ENCODE results near the gene MINK1.
"Not testable (repeated sequence)": the region's sequence is repeated elsewhere in the genome, so short reads cannot be mapped to it uniquely, and the experiment has no call there.

MINK1 gene

DNA sequence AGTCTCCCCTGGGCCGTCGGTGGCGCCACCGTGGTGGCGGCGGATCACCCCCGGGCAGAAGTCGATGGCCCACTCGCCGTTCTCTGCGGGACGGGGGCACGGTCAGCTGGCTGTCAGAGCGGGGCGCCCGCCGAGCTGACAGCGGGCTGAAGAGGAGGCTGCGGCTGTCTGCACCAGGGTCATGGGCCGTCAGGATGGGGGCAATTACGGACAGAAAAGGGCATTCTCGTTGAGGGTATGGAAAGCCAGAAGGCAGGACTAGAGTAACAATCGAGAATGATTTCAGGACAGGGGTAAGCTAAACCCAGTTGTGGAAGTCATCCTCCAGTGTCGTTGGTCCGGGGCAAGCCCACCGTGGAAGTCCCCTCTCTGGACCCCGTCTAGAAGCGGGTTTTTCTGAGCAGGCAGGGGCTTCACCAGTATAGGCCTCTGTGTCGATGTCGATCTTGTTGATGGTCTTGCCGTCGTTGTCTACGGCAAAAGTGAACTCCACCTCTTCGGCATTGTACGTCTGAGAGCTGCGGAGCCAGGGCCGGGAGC is 68.0 kb downstream of the MINK1 start:
- DNase-seq (ENCODE audit: low read depth) = no peak
- TF ChIP-seq, protein P1, sequence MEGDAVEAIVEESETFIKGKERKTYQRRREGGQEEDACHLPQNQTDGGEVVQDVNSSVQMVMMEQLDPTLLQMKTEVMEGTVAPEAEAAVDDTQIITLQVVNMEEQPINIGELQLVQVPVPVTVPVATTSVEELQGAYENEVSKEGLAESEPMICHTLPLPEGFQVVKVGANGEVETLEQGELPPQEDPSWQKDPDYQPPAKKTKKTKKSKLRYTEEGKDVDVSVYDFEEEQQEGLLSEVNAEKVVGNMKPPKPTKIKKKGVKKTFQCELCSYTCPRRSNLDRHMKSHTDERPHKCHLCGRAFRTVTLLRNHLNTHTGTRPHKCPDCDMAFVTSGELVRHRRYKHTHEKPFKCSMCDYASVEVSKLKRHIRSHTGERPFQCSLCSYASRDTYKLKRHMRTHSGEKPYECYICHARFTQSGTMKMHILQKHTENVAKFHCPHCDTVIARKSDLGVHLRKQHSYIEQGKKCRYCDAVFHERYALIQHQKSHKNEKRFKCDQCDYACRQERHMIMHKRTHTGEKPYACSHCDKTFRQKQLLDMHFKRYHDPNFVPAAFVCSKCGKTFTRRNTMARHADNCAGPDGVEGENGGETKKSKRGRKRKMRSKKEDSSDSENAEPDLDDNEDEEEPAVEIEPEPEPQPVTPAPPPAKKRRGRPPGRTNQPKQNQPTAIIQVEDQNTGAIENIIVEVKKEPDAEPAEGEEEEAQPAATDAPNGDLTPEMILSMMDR (conservative IDR thresholded peaks at IDR 0.05; ENCODE audit: control insufficient read depth, insufficient read depth, low read depth, low read length) = no peak
- H3K4me3 ChIP-seq (ENCODE audit: control insufficient read depth, low read depth, low read length) = no peak overlapping the region

DNA sequence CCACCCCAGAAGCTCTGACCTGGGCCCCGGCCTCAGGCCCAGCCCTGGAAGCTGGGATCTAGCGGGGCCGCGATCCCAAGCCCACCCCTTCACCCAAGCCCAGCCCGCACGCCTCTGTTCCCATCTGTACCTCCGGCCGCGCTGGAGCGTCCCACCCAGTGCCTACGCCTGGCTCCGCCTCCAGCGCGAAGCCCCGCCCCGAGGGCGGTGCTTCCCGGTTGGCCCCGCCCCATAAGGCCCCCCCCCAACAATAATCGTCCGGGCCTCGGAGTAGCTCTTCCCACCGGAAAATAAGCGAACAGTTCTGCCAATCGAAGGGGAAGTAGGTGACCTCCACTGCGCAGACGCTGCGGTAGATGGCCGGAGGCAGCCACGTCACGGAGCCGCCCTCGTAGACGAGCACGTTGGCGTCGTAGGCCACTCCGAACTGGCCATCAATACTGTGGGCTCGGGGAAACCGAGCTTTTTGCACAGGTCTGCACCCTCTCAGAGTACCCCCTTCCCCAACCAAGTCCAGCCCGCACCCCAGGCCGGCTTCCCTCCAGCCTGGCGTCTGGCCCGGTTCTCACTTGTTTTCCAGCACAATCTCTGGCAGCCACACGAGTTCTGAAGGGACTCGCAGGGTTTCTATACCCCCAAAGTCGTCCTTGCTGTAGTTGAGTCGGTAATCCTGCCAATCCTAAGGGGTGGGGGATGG is 68.7 kb downstream of the MINK1 start:
- no peak overlapping the region for H3K4me3 ChIP-seq (ENCODE audit: control insufficient read depth, low read depth, low read length)
- TF ChIP-seq, protein P1 (conservative IDR thresholded peaks at IDR 0.05; ENCODE audit: control insufficient read depth, insufficient read depth, low read depth, low read length) = no peak
- DNase-seq (ENCODE audit: low read depth) = no peak

DNA sequence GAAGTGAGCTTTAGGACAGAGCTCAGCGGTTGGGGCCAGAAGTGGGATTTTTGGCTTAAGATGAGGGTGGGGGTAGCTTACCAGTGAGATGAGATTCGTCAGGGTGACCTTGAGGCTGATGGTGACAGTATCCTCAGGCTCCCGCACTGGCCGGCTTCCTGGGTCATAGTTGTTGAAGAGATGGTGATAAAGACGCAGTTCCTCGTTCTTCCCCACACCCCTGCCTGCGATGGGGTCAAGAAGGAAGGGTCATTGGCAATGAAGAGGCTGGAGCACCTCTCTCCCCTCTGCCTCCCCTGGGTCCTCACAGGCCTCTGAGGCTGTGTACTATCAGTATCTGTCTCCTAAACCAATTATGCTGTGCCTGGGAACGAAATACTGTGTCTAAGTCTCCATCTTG is 69.4 kb downstream of the MINK1 start:
- no peak overlapping the region for H3K4me3 ChIP-seq (ENCODE audit: control insufficient read depth, low read depth, low read length)
- DNase-seq (ENCODE audit: low read depth) = no peak
- TF ChIP-seq, protein P1 (conservative IDR thresholded peaks at IDR 0.05; ENCODE audit: control insufficient read depth, insufficient read depth, low read depth, low read length) = no peak

DNA sequence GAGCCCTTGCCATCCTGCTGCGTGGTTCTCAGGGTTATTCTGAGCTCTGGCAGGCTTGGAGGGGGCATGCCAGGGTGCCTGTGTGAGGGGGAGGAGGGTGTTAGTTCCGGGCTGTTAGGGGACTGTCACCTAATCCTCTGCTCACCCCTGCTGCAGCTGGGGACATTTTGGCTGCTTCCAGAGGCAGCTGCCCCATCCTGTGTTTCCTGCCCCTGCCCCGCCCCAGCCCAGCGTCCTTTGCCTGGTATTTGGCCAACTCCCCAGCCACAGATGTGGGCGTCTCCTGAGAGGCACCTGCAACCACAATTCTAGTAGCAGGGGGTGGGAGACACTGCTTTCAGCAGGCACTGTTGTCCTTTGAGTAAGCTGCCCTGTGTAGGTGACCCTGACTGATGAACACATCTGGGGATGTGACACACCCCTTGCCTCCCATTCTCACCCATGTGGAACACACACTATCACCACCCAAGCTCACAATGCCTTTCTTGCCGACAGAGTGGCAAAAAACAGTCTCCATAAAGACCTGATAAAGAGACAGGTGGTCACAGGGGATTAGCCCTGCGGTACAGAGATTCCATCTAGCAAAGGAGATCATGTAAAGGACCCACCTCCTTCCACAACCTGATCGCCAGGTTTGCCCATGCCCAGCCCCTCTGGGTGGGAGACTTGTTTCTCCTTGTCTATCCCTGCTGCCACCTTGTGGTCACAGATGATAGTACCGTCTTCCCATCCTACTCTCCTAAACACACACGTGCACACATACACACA is 70.1 kb downstream of the MINK1 start, which contains the start of gene CHRNE:
Gene CHRNE, minus strand, starts transcription at position 48 of the 768 bp plus-strand sequence. Its CDS starts 35 bp downstream, at position 13.
- TF ChIP-seq, protein P1 (conservative IDR thresholded peaks at IDR 0.05; ENCODE audit: control insufficient read depth, insufficient read depth, low read depth, low read length) = peak; percentile 79
- no peak within 1 kb of the TSS for H3K4me3 ChIP-seq (ENCODE audit: control insufficient read depth, low read depth, low read length)
- DNase-seq (ENCODE audit: low read depth) = peak; percentile 80

DNA sequence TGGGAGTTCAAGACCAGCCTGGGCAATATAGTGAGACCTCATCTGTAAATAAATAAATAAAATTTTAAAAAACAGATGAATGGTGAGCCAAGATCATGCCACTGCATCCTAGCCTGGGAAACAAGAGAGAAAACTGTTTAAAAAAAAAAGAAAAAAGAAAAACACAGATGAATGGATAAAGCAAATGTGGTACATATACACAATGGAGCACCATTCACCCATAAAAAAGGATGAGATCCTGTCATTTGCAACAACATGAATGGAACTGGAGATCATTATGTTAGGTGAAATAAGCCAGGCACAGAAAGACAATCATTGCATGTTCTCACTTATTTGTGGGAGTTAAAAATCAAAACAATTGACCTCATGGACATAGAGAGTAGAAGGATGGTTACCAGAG is 73.5 kb downstream of the MINK1 start:
- not testable (repeated sequence) for DNase-seq (ENCODE audit: low read depth); H3K4me3 ChIP-seq (ENCODE audit: control insufficient read depth, low read depth, low read length)

DNA sequence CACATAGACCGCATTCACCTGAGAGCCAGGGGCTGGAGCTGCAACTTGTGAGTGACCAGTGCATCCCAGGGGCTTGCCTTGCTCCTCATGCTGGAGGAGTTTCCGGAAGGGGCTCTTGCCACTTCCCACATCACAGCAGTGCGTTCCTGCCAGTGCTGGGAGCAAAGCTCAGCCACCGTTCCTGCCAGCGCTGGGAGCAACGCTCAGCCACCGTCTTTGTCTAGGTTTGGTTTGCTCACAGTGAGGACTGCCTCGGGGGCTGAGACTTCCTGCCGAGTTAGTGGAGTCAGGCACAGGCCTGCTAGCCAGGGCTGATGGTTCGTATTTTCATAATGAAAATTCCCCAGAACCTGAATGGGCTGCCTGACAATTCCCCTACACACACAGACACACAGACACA is 75.2 kb downstream of the MINK1 start:
- H3K4me3 ChIP-seq (ENCODE audit: control insufficient read depth, low read depth, low read length) = no peak overlapping the region
- TF ChIP-seq, protein P1 (conservative IDR thresholded peaks at IDR 0.05; ENCODE audit: control insufficient read depth, insufficient read depth, low read depth, low read length) = no peak
- DNase-seq (ENCODE audit: low read depth) = no peak
